GM10847 (cell line): ENCODE measurements around the gene CAMK1G.

Experiments used
- POLR2A ChIP-seq: IDR thresholded peaks from 2 replicates; pipeline ENCODE4 v1.6.1; 2011; ENCODE audit not compliant: insufficient read length; ENCODE audit errors: extremely low read depth

CAMK1G gene

GRCh38 chr1:209554761-209555611, 28.5 kb upstream of the CAMK1G start:
- TF ChIP-seq POLR2A, result no peak

GRCh38 chr1:209556162-209556690, 27.3 kb upstream of the CAMK1G start:
- no peak for TF ChIP-seq POLR2A

GRCh38 chr1:209557221-209557620, 26.3 kb upstream of the CAMK1G start:
- TF ChIP-seq POLR2A, result no peak

GRCh38 chr1:209560529-209560928, 23.0 kb upstream of the CAMK1G start:
- no peak for TF ChIP-seq POLR2A

GRCh38 chr1:209560952-209561351, 22.6 kb upstream of the CAMK1G start:
- TF ChIP-seq POLR2A, result no peak

GRCh38 chr1:209561532-209561931, 22.0 kb upstream of the CAMK1G start:
- TF ChIP-seq POLR2A, result no peak

GRCh38 chr1:209564849-209565248, 18.7 kb upstream of the CAMK1G start:
- no peak for TF ChIP-seq POLR2A

GRCh38 chr1:209565759-209566678, 17.5 kb upstream of the CAMK1G start:
- no peak for TF ChIP-seq POLR2A

- no peak for TF ChIP-seq POLR2A
Observed at GRCh38 chr1:209567698-209568175, 15.8 kb upstream of the CAMK1G start.

GRCh38 chr1:209569455-209570207, 13.9 kb upstream of the CAMK1G start:
- no peak for TF ChIP-seq POLR2A

- TF ChIP-seq POLR2A, result no peak
Observed at GRCh38 chr1:209570743-209571142, 12.8 kb upstream of the CAMK1G start.

GRCh38 chr1:209576392-209577197, 6.9 kb upstream of the CAMK1G start:
- TF ChIP-seq POLR2A, result no peak

- TF ChIP-seq POLR2A, result no peak
Observed at GRCh38 chr1:209577346-209577745, 6.2 kb upstream of the CAMK1G start.

- TF ChIP-seq POLR2A, result no peak
Observed at GRCh38 chr1:209580577-209580976, 2.9 kb upstream of the CAMK1G start.
